Smooth muscle cell (in vitro differentiated cells): Measurements from ENCODE around the gene LYPD5. TPM values are rescaled to one million over a fixed set of nuclear protein-coding genes. Genes with fewer than 3 reads are reported as not detected.
A peak's percentile ranks its signal among the peaks of the same experiment; 100 is the strongest.

Source experiments
- DNase-seq: peaks from one replicate; lab custom pipeline; 2025; ENCODE audit not compliant: unreplicated experiment; lab: John Stamatoyannopoulos, UW
- H2AFZ ChIP-seq: fragments of 200-600 bp; sonication (generic); 2 replicates; pipeline ENCODE4 v1.6.0; 2016; ENCODE audit warnings: antibody characterized with exemption, low read depth, mild to moderate bottlenecking
- H3F3A ChIP-seq: fragments of 200-600 bp; sonication (generic); 2 replicates; pipeline ENCODE4 v1.6.0; 2017; ENCODE audit warnings: antibody characterized with exemption, low read depth
- H3K27ac ChIP-seq: fragments of 200-600 bp; sonication (generic); 2 replicates; pipeline ENCODE4 v1.5.1; 2016; ENCODE audit warnings: low read depth, mild to moderate bottlenecking
- H3K27me3 ChIP-seq: fragments of 200-600 bp; sonication (generic); 2 replicates; pipeline ENCODE4 v1.6.1; 2016; ENCODE audit warnings: low read depth, mild to moderate bottlenecking
- H3K36me3 ChIP-seq: fragments of 200-600 bp; sonication (generic); 2 replicates; pipeline ENCODE4 v1.5.1; 2016; ENCODE audit warnings: low read depth
- H3K4me1 ChIP-seq: fragments of 200-600 bp; sonication (generic); 2 replicates; pipeline ENCODE4 v1.5.1; 2016; ENCODE audit warnings: low read depth
- H3K4me2 ChIP-seq: fragments of 200-600 bp; sonication (generic); 2 replicates; pipeline ENCODE4 v1.6.0; 2016; ENCODE audit warnings: mild to moderate bottlenecking
- H3K4me3 ChIP-seq: fragments of 200-600 bp; sonication (generic); 2 replicates; pipeline ENCODE4 v1.5.1; 2016; ENCODE audit warnings: mild to moderate bottlenecking
- H3K79me2 ChIP-seq: fragments of 200-600 bp; sonication (generic); 2 replicates; pipeline ENCODE4 v1.6.0; 2016; ENCODE audit warnings: low read depth, mild to moderate bottlenecking
- H3K9ac ChIP-seq: fragments of 200-600 bp; sonication (generic); 2 replicates; pipeline ENCODE4 v1.6.0; 2016; ENCODE audit warnings: low read depth
- H3K9me3 ChIP-seq: fragments of 200-600 bp; sonication (generic); replicated peaks from 2 replicates; pipeline ENCODE4 v1.5.1; 2016; ENCODE audit warnings: low read depth
- H4K20me1 ChIP-seq: fragments of 200-600 bp; sonication (generic); 2 replicates; pipeline ENCODE4 v1.6.0; 2016; ENCODE audit warnings: low read depth
- WGBS: methylation state at CpG from one replicate; pipeline ENCODE4 v1.1.7; 2016; ENCODE audit warnings: low lambda C conversion rate; 5-methylcytosine and 5-hydroxymethylcytosine counted together
- polyA plus RNA-seq: library from polyadenylated mRNA; unstranded; fragments of >200 nt; fragmentation: Nextera tagmentation; extraction: Ambion mirVana; gene quantifications from 2 replicates; pipeline ENCODE4 v1.2.1, GENCODE V29; 2016
- total RNA-seq: library from RNA; depleted of rRNA; stranded (reverse); fragments of >200 nt; gene quantifications from 2 replicates; pipeline ENCODE4 v1.2.3, GENCODE V29; 2014
- TF ChIP-seq, protein P1 (sequence below): fragments of 200-600 bp; sonication (generic); IDR thresholded peaks from 2 replicates; pipeline ENCODE4 v1.5.1; 2017; ENCODE audit warnings: borderline replicate concordance, mild to moderate bottlenecking, antibody characterized with exemption; ENCODE audit not compliant: insufficient read depth, poor library complexity, severe bottlenecking

The LYPD5 gene
- total and polyA plus RNA-seq, 2 experiments from 2014 or later = 2.7 to 3.1 TPM

DNA sequence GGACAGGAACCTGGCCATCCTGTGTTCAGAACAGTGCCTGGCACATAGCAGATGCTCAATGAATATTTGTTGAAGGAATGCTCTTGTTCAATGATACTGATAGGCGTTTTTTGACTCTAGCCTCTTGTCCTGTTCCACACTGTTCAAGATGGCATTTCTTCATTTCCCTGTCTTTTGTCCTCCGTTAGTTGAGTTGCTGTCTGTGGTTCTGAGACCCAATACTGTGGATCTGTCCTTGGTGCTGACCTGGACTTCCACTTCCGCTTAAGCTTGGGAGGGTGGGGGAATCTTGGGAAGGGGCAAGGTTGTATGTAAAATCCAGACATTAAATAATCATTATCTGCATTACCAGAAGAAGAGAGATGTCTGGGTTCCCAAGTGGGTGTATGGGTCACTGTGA lies 13.2 kb downstream of the LYPD5 start:
- Histone ChIP-seq H2AFZ (no peak overlapping the region), H3K9ac (no peak overlapping the region), H3K27me3 (peaks cover 5% of the 10 kb centered on the region), H3K36me3 (no peaks in the 10 kb centered on the region), H3K4me1 (peaks cover 4% of the 10 kb centered on the region), H3K79me2 (no peaks in the 10 kb centered on the region), H3K27ac (no peak overlapping the region), H4K20me1 (no peaks in the 10 kb centered on the region), H3K4me3 (no peak overlapping the region), H3K4me2 (no peak overlapping the region), H3F3A (no peaks in the 10 kb centered on the region), H3K9me3 (no peaks in the 10 kb centered on the region)
- DNase-seq = no peak
- 16% methylated on average over 3 of the region's 3 CpGs for WGBS
- TF ChIP-seq, protein P1, sequence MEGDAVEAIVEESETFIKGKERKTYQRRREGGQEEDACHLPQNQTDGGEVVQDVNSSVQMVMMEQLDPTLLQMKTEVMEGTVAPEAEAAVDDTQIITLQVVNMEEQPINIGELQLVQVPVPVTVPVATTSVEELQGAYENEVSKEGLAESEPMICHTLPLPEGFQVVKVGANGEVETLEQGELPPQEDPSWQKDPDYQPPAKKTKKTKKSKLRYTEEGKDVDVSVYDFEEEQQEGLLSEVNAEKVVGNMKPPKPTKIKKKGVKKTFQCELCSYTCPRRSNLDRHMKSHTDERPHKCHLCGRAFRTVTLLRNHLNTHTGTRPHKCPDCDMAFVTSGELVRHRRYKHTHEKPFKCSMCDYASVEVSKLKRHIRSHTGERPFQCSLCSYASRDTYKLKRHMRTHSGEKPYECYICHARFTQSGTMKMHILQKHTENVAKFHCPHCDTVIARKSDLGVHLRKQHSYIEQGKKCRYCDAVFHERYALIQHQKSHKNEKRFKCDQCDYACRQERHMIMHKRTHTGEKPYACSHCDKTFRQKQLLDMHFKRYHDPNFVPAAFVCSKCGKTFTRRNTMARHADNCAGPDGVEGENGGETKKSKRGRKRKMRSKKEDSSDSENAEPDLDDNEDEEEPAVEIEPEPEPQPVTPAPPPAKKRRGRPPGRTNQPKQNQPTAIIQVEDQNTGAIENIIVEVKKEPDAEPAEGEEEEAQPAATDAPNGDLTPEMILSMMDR = no peak

DNA sequence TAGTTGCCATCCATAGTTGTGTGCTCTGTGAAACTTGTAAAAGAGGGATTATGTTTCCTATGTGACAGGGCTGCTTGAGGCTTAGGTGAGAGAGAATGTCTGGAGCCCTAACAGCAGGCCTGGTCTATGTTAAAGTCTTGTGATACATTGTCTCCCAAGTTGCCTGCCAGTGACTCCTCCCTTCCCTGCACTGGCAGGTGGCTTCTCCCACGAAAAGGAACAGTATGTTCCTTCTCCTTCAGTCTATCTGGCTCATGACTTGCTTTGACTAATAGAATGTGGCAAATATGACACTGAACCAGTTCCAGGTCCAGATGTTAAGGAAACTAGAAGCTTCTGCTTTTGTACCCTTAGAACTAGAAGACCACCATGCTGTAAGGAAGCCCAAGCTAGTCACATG lies 15.6 kb downstream of the LYPD5 start:
- no peak for DNase-seq
- no peak overlapping the region for H3K27ac ChIP-seq
- H2AFZ ChIP-seq = no peak overlapping the region
- no peaks in the 10 kb centered on the region for H3K79me2 ChIP-seq
- no peaks in the 10 kb centered on the region for H4K20me1 ChIP-seq
- TF ChIP-seq, protein P1 = no peak
- H3K4me1 ChIP-seq = peaks cover 4% of the 10 kb centered on the region
- H3K4me3 ChIP-seq = no peak overlapping the region
- no peaks in the 10 kb centered on the region for H3K9me3 ChIP-seq
- H3K9ac ChIP-seq = no peak overlapping the region
- WGBS = 37% methylated on average over 1 of the region's 1 CpG
- H3K27me3 ChIP-seq = no peaks in the 10 kb centered on the region
- H3F3A ChIP-seq = no peaks in the 10 kb centered on the region
- H3K4me2 ChIP-seq = no peak overlapping the region
- no peaks in the 10 kb centered on the region for H3K36me3 ChIP-seq

DNA sequence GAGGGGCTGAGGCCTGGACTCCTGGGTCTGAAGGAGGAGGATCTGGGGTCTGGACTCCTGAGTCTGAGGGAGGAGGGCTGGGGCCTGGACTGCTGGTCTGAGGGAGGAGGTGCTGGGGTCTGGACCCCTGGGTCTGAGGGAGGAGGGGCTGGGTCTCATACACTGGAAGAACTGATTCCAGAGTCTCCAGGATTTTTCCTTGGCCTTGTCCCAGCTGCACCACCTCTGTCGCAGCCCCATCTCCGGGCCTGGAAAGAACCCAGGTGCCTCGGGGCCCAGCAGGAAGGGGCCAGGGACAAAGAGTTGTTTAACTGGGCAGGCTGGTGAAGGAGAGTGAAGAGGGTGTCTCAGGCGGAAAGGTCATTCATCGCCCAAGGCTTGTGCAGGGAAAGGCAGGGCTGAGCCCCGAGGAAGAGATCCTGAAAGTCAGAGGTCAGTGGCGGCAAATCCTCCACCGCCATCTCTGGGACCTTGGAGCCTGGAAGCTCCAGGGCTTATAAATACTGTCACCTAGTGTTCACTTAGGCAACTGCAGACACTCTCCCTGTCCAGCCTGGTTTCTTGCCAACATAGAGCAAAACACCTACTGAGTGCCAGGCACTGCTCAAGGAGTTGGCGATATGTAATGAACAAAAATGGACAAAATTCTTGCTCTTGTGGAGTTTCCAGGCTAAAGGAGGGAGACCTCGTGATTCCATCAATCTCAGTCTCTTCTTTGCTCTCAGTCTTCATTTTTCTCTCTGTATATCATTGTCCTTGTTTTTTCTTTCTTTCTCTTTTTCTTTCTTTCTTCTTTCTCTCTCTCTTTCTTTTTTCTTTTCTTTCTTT lies 17.1 kb downstream of the LYPD5 start:
- DNase-seq = peak; percentile 4
- Histone ChIP-seq H3K9ac (no peak overlapping the region), H3K9me3 (no peaks in the 10 kb centered on the region), H3K4me1 (peaks cover 4% of the 10 kb centered on the region), H3K4me3 (no peak overlapping the region), H3K36me3 (no peaks in the 10 kb centered on the region), H3F3A (no peaks in the 10 kb centered on the region), H3K27me3 (no peaks in the 10 kb centered on the region), H4K20me1 (no peaks in the 10 kb centered on the region), H3K79me2 (no peaks in the 10 kb centered on the region), H3K27ac (peak overlapping the region; percentile 70), H2AFZ (no peak overlapping the region), H3K4me2 (peak overlapping the region; percentile 69)
- TF ChIP-seq, protein P1 = peak; percentile 97
- 24% methylated on average over 10 of the region's 10 CpGs for WGBS
